Right lobe of liver (tissue), 6 donors: ENCODE data around the gene TIA1. TPM values are rescaled to one million over a fixed set of nuclear protein-coding genes. Genes with fewer than 3 reads are reported as not detected.
"Not testable (repeated sequence)": the region's sequence is repeated elsewhere in the genome, so short reads cannot be mapped to it uniquely, and the experiment has no call there.

Experiments
- ATAC-seq, 4 donors: fragments of 200-7000 bp; cut with Tn5 transposase; one replicate each; pipeline ENCODE4 v1.9.1; 2020; ENCODE audit warnings: mild to moderate bottlenecking in 4 of 4, moderate library complexity in 4 of 4
- DNase-seq, 3 donors: peaks; one replicate each; pipeline ENCODE4 v3.0.0-alpha.2; 2020
- H3K27ac ChIP-seq, 3 donors: fragments of 200-600 bp; one replicate each; pipeline ENCODE4 v1.8.0; 2022
- H3K27me3 ChIP-seq, 2 donors: fragments of 200-600 bp; one replicate each; pipeline ENCODE4 v1.8.0; 2022
- H3K36me3 ChIP-seq, 4 donors: fragments of 200-600 bp; sonication (generic) in 1 of 4; one replicate each; pipeline versions ENCODE4 v1.5.1 to v1.8.0; 2017 to 2022; ENCODE audit warnings: control low read depth in 1 of 4
- H3K4me1 ChIP-seq, 4 donors: fragments of 200-600 bp; sonication (generic) in 1 of 4; one replicate each; pipeline versions ENCODE4 v1.5.1 to v1.8.0; 2017 to 2022; ENCODE audit warnings: control low read depth in 1 of 4
- H3K4me3 ChIP-seq, 3 donors: fragments of 200-600 bp; one replicate each; pipeline ENCODE4 v1.8.0; 2022
- H3K9me3 ChIP-seq, 4 donors: fragments of 200-600 bp; sonication (generic) in 1 of 4; one replicate each; pipeline versions ENCODE4 v1.5.1 to v1.8.0; 2017 to 2022; ENCODE audit warnings: control low read depth in 1 of 4
- POLR2A ChIP-seq: fragments of 450-650 bp; IDR thresholded peaks from one replicate; pipeline ENCODE4 v1.6.1; 2017; ENCODE audit warnings: antibody characterized with exemption, mild to moderate bottlenecking
- WGBS: methylation state at CpG from one replicate; pipeline ENCODE4 v1.1.6; 2018; ENCODE audit warnings: low coverage, low lambda C conversion rate; ENCODE audit not compliant: insufficient coverage; ENCODE audit errors: missing lambda C conversion rate; 5-methylcytosine and 5-hydroxymethylcytosine counted together
- intact Hi-C, 2 donors: fragments of 100-400 bp; cut with DNase I; formaldehyde crosslinking; loops; one replicate each; pipeline versions ENCODE4 v1.11.2 to v1.14.1; 2022
- total RNA-seq, 6 experiments: library from RNA; depleted of rRNA in 2 of 6; stranded (reverse); fragments of >200 nt in 2 of 6; fragmentation: NEBNext Ultra II Directional in 3 of 6; extraction: Animal tissue kit (Norgen Biotek cat#: 25700) in 3 of 6; gene quantifications; one replicate each; pipeline versions ENCODE4 v1.1.0 to v1.2.4, GENCODE V29; 2016 to 2023
- TF ChIP-seq, protein P1 (sequence below), 4 donors: fragments of 200-600 bp in 3 of 4; fragments of 450-650 bp in 1 of 4; IDR thresholded peaks; one replicate each; pipeline versions ENCODE4 v1.5.1 to v1.8.0; 2016 to 2022; ENCODE audit warnings: antibody characterized with exemption in 4 of 4, mild to moderate bottlenecking in 2 of 4
- donor health status: DM: no; HTN: yes; CAD: no.
- donor health status: DM: no; HTN: no; CAD: no.
- donor health status: DM: no; HTN: no; CAD: no.
- donor health status: DM: no; HTN: yes; CAD: no.
- donor health status: DM: no; HTN: yes; CAD: no.

Gene TIA1
- total RNA-seq, 6 experiments from 2014 or later = 27.5 to 44.2 (median 35.8) TPM

DNA sequence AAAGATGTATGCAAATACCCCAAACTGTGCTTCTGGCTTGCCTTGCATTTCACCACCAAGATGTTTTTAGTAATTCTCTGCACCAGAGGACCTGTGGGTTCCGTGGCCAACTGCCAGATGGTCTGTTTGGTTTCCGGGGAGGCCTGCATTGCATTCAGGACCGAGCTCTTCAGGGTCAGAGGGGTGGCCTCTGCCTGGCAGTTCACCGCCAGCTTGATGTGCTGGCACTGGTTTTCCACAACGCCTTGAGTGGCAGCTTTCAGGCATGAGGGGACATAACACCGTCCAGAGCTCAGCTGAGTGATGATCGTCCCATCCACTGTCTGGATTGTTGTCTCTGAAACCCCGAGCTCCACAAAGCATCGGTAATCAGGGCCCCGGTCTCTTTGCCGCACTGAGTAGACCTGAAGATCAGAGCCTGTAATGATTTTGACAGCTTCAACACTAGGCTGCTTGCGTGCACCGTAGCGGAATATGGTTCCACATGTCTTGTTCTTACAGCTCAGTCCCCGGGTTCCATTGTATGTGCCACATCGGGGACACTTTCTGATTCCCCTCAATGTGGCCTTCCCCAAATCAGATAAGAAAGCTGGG, 67.0 kb downstream of the TIA1 start:
- intact Hi-C loops = no loop called here
- TF ChIP-seq, protein P1, sequence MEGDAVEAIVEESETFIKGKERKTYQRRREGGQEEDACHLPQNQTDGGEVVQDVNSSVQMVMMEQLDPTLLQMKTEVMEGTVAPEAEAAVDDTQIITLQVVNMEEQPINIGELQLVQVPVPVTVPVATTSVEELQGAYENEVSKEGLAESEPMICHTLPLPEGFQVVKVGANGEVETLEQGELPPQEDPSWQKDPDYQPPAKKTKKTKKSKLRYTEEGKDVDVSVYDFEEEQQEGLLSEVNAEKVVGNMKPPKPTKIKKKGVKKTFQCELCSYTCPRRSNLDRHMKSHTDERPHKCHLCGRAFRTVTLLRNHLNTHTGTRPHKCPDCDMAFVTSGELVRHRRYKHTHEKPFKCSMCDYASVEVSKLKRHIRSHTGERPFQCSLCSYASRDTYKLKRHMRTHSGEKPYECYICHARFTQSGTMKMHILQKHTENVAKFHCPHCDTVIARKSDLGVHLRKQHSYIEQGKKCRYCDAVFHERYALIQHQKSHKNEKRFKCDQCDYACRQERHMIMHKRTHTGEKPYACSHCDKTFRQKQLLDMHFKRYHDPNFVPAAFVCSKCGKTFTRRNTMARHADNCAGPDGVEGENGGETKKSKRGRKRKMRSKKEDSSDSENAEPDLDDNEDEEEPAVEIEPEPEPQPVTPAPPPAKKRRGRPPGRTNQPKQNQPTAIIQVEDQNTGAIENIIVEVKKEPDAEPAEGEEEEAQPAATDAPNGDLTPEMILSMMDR (IDR thresholded peaks at IDR 0.05) = no peak
- no peak for TF ChIP-seq POLR2A
- WGBS = 39% methylated on average over 4 of the region's 16 CpGs

DNA sequence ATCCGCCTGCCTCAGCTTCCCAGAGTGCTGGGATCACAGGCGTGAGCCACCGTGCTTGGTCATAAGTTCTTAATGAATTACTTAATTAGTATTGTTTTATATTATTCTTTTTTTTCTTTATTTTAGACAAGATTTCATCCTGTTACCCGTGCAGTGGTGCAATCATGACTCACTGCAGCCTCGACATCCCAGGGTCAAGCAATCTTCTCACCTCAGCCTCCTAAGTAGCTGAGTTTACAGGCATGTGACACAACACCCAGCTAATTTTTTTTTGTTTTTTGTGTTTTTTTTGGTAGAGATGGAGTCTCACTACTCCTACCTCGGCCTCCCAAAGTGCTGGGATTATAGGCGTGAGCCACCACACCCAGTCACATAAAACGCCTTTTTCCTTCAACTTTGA, 74.9 kb downstream of the TIA1 start:
- Histone ChIP-seq H3K36me3 (peaks cover 0 to 72% (median 29%) of the 10 kb centered on the region in 4 donors), H3K4me3 (no peak overlapping the region), H3K27ac (no peak overlapping the region), H3K27me3 (no peaks in the 10 kb centered on the region), H3K9me3 (no peaks in the 10 kb centered on the region), H3K4me1 (no peaks in the 10 kb centered on the region)
- DNase-seq (no peak), ATAC-seq (no peak)
- intact Hi-C loops = no loop called here
- TF ChIP-seq POLR2A = no peak
- TF ChIP-seq, protein P1 (IDR thresholded peaks at IDR 0.05) = no peak
- WGBS = 90% methylated on average over 7 of the region's 8 CpGs

More for the DNA sequence above, 67.0 kb downstream of the TIA1 start:
- Histone ChIP-seq H3K9me3 (no peaks in the 10 kb centered on the region), H3K27ac (no peak overlapping the region), H3K36me3 (peaks cover 3 to 32% (median 12%) of the 10 kb centered on the region in 4 donors), H3K4me3 (no peak overlapping the region), H3K27me3 (no peaks in the 10 kb centered on the region), H3K4me1 (no peaks in the 10 kb centered on the region)
- peak in 3 of 4 donors; percentile 33 to 39 (median 35) for ATAC-seq
- DNase-seq = no peak

DNA sequence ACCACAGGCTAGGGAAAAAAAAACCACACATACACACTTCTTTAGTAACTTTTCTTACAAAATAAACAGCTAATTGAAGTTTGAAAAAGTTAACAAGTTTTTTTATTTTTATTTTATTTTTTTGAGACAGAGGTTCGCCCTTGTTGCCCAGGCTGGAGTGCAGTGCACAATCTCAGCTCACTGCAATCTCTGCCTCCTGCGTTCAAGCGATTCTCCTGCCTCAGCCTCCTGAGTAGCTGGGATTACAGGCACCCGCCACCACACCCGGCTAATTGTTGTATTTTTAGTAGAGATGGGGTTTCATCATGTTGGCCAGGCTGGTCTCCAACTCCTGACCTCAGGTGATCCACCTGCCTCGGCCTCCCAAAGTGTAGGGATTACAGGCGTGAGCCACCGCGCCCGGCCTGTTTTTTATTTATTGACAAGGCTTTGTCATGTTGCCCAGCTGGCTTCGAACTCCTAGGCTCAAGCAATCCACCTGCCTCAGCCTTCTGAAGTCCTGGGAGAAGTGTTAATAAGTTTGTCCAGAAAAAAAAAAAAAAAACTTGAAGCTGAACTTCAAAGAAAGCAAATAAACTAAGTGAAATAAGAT, 78.7 kb downstream of the TIA1 start:
- DNase-seq, H3K4me1 ChIP-seq, ATAC-seq, H3K27me3 ChIP-seq, H3K27ac ChIP-seq, H3K4me3 ChIP-seq, H3K9me3 ChIP-seq, intact Hi-C loops: not testable (repeated sequence)
- 94% methylated on average over 11 of the region's 11 CpGs for WGBS
- H3K36me3 ChIP-seq = peaks cover 0 to 65% (median 18%) of the 10 kb centered on the region in 4 donors

DNA sequence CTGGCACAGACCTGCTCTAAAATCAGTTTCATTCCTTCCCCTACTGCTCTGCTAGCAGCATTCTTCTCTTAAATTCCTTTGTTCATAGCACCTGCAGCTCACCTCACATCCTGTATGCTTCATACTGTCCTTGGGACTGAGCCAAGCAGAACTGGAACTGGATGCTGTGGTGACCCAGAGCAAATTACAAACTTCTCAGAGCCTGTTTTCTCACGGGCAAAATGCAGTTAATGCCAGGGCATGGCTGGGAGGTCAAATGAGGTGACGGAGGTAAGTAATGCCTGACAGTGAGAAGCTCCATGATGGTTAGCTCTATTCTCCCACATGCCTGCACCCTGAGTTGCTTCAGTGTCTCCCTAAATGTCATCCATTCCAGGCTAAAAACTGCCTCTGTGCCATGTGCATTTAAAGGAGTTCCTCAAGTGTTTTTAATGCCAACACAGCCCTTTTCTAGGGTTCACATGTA, 87.3 kb downstream of the TIA1 start:
- Histone ChIP-seq H3K27me3 (no peaks in the 10 kb centered on the region), H3K4me1 (no peaks in the 10 kb centered on the region), H3K9me3 (no peaks in the 10 kb centered on the region), H3K27ac (no peak overlapping the region), H3K4me3 (no peak overlapping the region), H3K36me3 (peaks cover 0 to 65% (median 19%) of the 10 kb centered on the region in 4 donors)
- no peak for ATAC-seq
- intact Hi-C loops = no loop called here
- no peak for TF ChIP-seq POLR2A
- TF ChIP-seq, protein P1 (IDR thresholded peaks at IDR 0.05) = no peak
- 21% methylated on average over 1 of the region's 2 CpGs for WGBS
- DNase-seq = no peak

DNA sequence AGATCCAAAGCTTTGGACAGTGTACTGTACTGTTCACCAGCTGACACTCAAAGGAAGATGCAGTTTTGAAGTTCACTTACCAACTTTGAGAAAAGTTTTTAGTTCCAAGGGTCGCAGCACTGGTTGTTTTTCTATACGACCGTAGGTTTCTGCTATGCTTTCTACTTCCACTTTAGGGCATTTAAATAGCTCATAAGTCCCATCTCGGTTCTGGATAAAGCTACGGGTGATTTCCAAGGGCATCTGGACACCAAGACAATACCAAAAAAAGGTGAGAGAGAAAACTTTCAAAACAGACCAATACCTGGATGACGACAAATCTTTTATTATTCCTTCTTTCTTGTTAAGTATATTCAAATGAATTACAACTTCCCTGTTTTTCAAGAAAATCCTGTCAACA, 87.9 kb downstream of the TIA1 start:
- TF ChIP-seq, protein P1 (IDR thresholded peaks at IDR 0.05) = no peak
- TF ChIP-seq POLR2A = no peak
- no peak for DNase-seq
- H3K27me3 ChIP-seq = no peaks in the 10 kb centered on the region
- H3K4me1 ChIP-seq = no peaks in the 10 kb centered on the region
- H3K4me3 ChIP-seq = no peak overlapping the region
- H3K27ac ChIP-seq = no peak overlapping the region
- no peaks in the 10 kb centered on the region for H3K9me3 ChIP-seq
- H3K36me3 ChIP-seq = peaks cover 0 to 63% (median 18%) of the 10 kb centered on the region in 4 donors
- ATAC-seq = no peak
- 87% methylated on average over 6 of the region's 6 CpGs for WGBS
- intact Hi-C loops = no loop called here
